ENCODE results near the gene KIR3DL3. TPM values are rescaled to one million over a fixed set of nuclear protein-coding genes. Genes with fewer than 3 reads are reported as not detected.
"Not testable (repeated sequence)": the region's sequence is repeated elsewhere in the genome, so short reads cannot be mapped to it uniquely, and the experiment has no call there.

The KIR3DL3 gene
- total RNA-seq, 2 donors from 2014 or later, result not detected

- Mint-ChIP-seq H3K27ac (no peak overlapping the region), H3K9me3 (peaks cover 83% of the 10 kb centered on the region), H3K27me3 (ENCODE audit: insufficient read depth) (no peaks in the 10 kb centered on the region), H3K36me3 (ENCODE audit: low read depth) (no peaks in the 10 kb centered on the region), H3K4me3 (no peak overlapping the region), H3K4me1 (no peaks in the 10 kb centered on the region)
- H3K9ac ChIP-seq (ENCODE audit: extremely low read depth, low read length, poor library complexity, severe bottlenecking), result no peak overlapping the region
- no peak overlapping the region for H3K27ac ChIP-seq (ENCODE audit: low read depth, low read length)
- no peak for TF ChIP-seq CTCF (conservative IDR thresholded peaks at IDR 0.05)
- no peak for DNase-seq
- H3K36me3 ChIP-seq (ENCODE audit: control insufficient read depth, insufficient read depth, low read length), result no peaks in the 10 kb centered on the region
- H3K4me3 ChIP-seq (ENCODE audit: low read length), result no peak overlapping the region
- 67 to 79% methylated on average over 1 to 6 of the region's 7 CpGs for WGBS, 2 experiments (ENCODE audit: insufficient coverage in 1 of 2, insufficient read length in 1 of 2)
- H3K9me3 ChIP-seq (ENCODE audit: control insufficient read depth, low read length), result peaks cover 28% of the 10 kb centered on the region
- H3K27me3 ChIP-seq (ENCODE audit: control insufficient read depth, insufficient read depth, low read length, poor library complexity, severe bottlenecking), result no peaks in the 10 kb centered on the region
- H3K4me1 ChIP-seq (ENCODE audit: control insufficient read depth, insufficient read depth, low read length), result no peaks in the 10 kb centered on the region
Observed at GRCh38 chr19:54708781-54709180, 15.5 kb upstream of the KIR3DL3 start.

GRCh38 chr19:54709212-54709948, 14.9 kb upstream of the KIR3DL3 start:
- H3K9me3 ChIP-seq (ENCODE audit: control insufficient read depth, low read length), result peaks cover 22% of the 10 kb centered on the region
- no peaks in the 10 kb centered on the region for H3K4me1 ChIP-seq (ENCODE audit: control insufficient read depth, insufficient read depth, low read length)
- H3K27ac ChIP-seq (ENCODE audit: low read depth, low read length), result no peak overlapping the region
- no peak overlapping the region for H3K9ac ChIP-seq (ENCODE audit: extremely low read depth, low read length, poor library complexity, severe bottlenecking)
- DNase-seq, result no peak
- Mint-ChIP-seq H3K36me3 (ENCODE audit: low read depth) (no peaks in the 10 kb centered on the region), H3K9me3 (peaks cover 82% of the 10 kb centered on the region), H3K4me3 (no peak overlapping the region), H3K27ac (no peak overlapping the region), H3K27me3 (ENCODE audit: insufficient read depth) (no peaks in the 10 kb centered on the region), H3K4me1 (no peaks in the 10 kb centered on the region)
- 65 to 72% methylated on average over 6 to 18 of the region's 18 CpGs for WGBS, 2 experiments (ENCODE audit: insufficient coverage in 1 of 2, insufficient read length in 1 of 2)
- no peaks in the 10 kb centered on the region for H3K36me3 ChIP-seq (ENCODE audit: control insufficient read depth, insufficient read depth, low read length)
- TF ChIP-seq CTCF (conservative IDR thresholded peaks at IDR 0.05), result no peak
- H3K4me3 ChIP-seq (ENCODE audit: low read length), result no peak overlapping the region
- no peaks in the 10 kb centered on the region for H3K27me3 ChIP-seq (ENCODE audit: control insufficient read depth, insufficient read depth, low read length, poor library complexity, severe bottlenecking)

- not testable (repeated sequence) for H3K4me3 Mint-ChIP-seq; H3K27me3 ChIP-seq (ENCODE audit: control insufficient read depth, insufficient read depth, low read length, poor library complexity, severe bottlenecking); H3K4me1 ChIP-seq (ENCODE audit: control insufficient read depth, insufficient read depth, low read length); H3K27me3 Mint-ChIP-seq (ENCODE audit: insufficient read depth); DNase-seq; H3K9ac ChIP-seq (ENCODE audit: extremely low read depth, low read length, poor library complexity, severe bottlenecking); H3K27ac Mint-ChIP-seq; H3K36me3 ChIP-seq (ENCODE audit: control insufficient read depth, insufficient read depth, low read length); H3K4me1 Mint-ChIP-seq; H3K27ac ChIP-seq (ENCODE audit: low read depth, low read length); H3K36me3 Mint-ChIP-seq (ENCODE audit: low read depth); H3K4me3 ChIP-seq (ENCODE audit: low read length)
- WGBS, 2 experiments (ENCODE audit: insufficient coverage in 1 of 2, insufficient read length in 1 of 2), result 61 to 64% methylated on average over 3 to 12 of the region's 13 CpGs
- H3K9me3 ChIP-seq (ENCODE audit: control insufficient read depth, low read length), result peaks cover 21% of the 10 kb centered on the region
- H3K9me3 Mint-ChIP-seq, result peaks cover 82% of the 10 kb centered on the region
Observed at GRCh38 chr19:54709956-54710355, 14.3 kb upstream of the KIR3DL3 start.
